Parathyroid adenoma (tissue), 2 donors: ENCODE results near the gene DNAJC2.

Experiments
- H2AFZ ChIP-seq: fragments of 300-600 bp; sonication (generic); one replicate; pipeline ENCODE4 v1.7.0; 2017; ENCODE audit warnings: antibody characterized with exemption, mild to moderate bottlenecking
- H3K27ac ChIP-seq: fragments of 300-600 bp; sonication (generic); one replicate; pipeline ENCODE4 v1.7.0; 2017
- H3K27me3 ChIP-seq: fragments of 300-600 bp; sonication (generic); one replicate; pipeline ENCODE4 v1.7.0; 2017; ENCODE audit warnings: low read length; ENCODE audit not compliant: control insufficient read depth, insufficient read depth
- H3K36me3 ChIP-seq: fragments of 300-600 bp; sonication (generic); one replicate; pipeline ENCODE4 v1.7.0; 2017; ENCODE audit warnings: low read length; ENCODE audit not compliant: control insufficient read depth, insufficient read depth
- H3K4me1 ChIP-seq: fragments of 300-600 bp; sonication (generic); one replicate; pipeline ENCODE4 v1.7.0; 2017; ENCODE audit warnings: control low read depth
- H3K4me2 ChIP-seq: fragments of 300-600 bp; sonication (generic); one replicate; pipeline ENCODE4 v1.7.0; 2017; ENCODE audit warnings: low read length
- H3K4me3 ChIP-seq: fragments of 300-600 bp; sonication (generic); one replicate; pipeline ENCODE4 v1.7.0; 2017; ENCODE audit warnings: low read depth, low read length
- H3K79me2 ChIP-seq: fragments of 300-600 bp; sonication (generic); one replicate; pipeline ENCODE4 v1.7.0; 2017; ENCODE audit warnings: control low read depth
- H3K9ac ChIP-seq: fragments of 300-600 bp; sonication (generic); one replicate; pipeline ENCODE4 v1.7.0; 2017; ENCODE audit warnings: mild to moderate bottlenecking
- H3K9me3 ChIP-seq: fragments of 300-600 bp; sonication (generic); one replicate; pipeline ENCODE4 v1.7.0; 2017; ENCODE audit warnings: low read length; ENCODE audit not compliant: control insufficient read depth
- TF ChIP-seq, protein P1 (sequence below): fragments of 300-600 bp; sonication (generic); IDR thresholded peaks from one replicate; pipeline ENCODE4 v1.7.0; 2017; ENCODE audit warnings: antibody characterized with exemption, mild to moderate bottlenecking
- donor health status: primary hyperparathyroidism.

Gene DNAJC2

DNA sequence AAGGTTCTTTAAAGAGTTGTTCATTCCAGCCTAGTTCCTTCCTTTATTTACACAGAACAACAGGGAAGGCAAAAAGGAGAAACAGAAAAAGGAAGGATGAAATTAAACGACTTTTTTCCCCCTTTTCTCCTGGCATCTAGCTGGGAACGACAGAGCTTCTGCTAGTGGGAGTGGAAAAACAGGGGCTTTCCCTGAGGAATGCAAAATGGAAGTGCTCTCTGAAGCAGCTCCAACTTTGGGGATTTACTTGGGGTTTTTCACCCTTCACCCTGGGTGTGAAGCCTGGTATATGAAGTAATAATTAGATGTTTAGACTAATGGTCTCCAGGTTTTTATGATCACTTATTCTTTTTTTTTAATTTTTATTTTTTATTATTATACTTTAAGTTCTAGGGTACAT, 43.1 kb downstream of the DNAJC2 start:
- no peaks in the 10 kb centered on the region for H3K36me3 ChIP-seq
- peaks cover 12% of the 10 kb centered on the region for H3K4me1 ChIP-seq
- no peak overlapping the region for H3K4me3 ChIP-seq
- H3K27me3 ChIP-seq, result no peaks in the 10 kb centered on the region
- H3K27ac ChIP-seq, result no peak overlapping the region
- TF ChIP-seq, protein P1, sequence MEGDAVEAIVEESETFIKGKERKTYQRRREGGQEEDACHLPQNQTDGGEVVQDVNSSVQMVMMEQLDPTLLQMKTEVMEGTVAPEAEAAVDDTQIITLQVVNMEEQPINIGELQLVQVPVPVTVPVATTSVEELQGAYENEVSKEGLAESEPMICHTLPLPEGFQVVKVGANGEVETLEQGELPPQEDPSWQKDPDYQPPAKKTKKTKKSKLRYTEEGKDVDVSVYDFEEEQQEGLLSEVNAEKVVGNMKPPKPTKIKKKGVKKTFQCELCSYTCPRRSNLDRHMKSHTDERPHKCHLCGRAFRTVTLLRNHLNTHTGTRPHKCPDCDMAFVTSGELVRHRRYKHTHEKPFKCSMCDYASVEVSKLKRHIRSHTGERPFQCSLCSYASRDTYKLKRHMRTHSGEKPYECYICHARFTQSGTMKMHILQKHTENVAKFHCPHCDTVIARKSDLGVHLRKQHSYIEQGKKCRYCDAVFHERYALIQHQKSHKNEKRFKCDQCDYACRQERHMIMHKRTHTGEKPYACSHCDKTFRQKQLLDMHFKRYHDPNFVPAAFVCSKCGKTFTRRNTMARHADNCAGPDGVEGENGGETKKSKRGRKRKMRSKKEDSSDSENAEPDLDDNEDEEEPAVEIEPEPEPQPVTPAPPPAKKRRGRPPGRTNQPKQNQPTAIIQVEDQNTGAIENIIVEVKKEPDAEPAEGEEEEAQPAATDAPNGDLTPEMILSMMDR, result no peak
- H3K79me2 ChIP-seq, result peaks cover 26% of the 10 kb centered on the region
- no peaks in the 10 kb centered on the region for H3K9me3 ChIP-seq
- H2AFZ ChIP-seq, result no peak overlapping the region
- H3K4me2 ChIP-seq, result no peak overlapping the region
- no peak overlapping the region for H3K9ac ChIP-seq

DNA sequence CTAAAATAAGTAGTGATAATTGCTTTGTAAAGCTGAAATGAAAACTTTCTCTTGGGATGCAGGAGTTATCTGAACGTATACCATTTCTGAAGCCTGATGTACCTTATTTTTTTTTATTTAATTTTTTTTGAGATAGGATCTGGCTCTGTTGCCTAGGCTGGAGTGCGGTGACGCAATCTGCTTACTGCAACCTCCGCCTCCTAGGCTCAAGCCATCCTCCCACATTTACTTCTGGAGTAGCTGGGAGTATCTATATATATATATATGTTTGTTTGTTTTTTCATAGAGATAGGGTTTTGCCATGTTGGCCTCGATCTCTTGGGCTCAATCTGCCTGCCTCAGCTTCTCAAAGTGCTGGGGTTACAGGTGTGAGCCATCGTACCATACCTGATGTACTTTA, 44.9 kb downstream of the DNAJC2 start:
- Histone ChIP-seq H3K27ac (no peak overlapping the region), H3K9ac (no peak overlapping the region), H3K79me2 (peaks cover 26% of the 10 kb centered on the region), H3K36me3 (no peaks in the 10 kb centered on the region), H3K4me3 (no peak overlapping the region), H3K27me3 (no peaks in the 10 kb centered on the region), H3K9me3 (no peaks in the 10 kb centered on the region), H3K4me2 (no peak overlapping the region), H3K4me1 (peaks cover 12% of the 10 kb centered on the region), H2AFZ (no peak overlapping the region)
- TF ChIP-seq, protein P1, result no peak

DNA sequence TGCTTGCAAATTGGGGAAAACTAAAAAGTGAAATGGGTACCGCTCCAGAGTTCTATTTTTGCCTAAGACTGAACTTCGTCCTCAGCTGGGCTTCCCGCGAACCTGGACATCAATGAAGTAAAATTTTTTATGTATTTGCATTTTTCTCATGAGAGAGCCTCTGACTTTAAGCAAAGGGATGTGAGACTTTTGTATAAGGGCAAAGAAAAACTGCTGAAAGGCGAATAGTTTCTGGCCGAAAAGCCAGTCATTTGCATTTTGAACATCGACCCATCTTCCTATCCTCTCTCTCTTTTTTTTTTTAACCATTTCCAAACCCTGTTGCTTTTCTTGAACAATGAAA, 46.8 kb downstream of the DNAJC2 start:
- no peaks in the 10 kb centered on the region for H3K9me3 ChIP-seq
- H3K9ac ChIP-seq, result peak overlapping the region; percentile 57
- H3K4me2 ChIP-seq, result peak overlapping the region; percentile 94
- peaks cover 23% of the 10 kb centered on the region for H3K79me2 ChIP-seq
- H2AFZ ChIP-seq, result peak overlapping the region; percentile 98
- H3K27me3 ChIP-seq, result no peaks in the 10 kb centered on the region
- H3K27ac ChIP-seq, result peak overlapping the region; percentile 85
- peak overlapping the region; percentile 98 for H3K4me3 ChIP-seq
- H3K36me3 ChIP-seq, result no peaks in the 10 kb centered on the region
- TF ChIP-seq, protein P1, result no peak
- H3K4me1 ChIP-seq, result peaks cover 12% of the 10 kb centered on the region

DNA sequence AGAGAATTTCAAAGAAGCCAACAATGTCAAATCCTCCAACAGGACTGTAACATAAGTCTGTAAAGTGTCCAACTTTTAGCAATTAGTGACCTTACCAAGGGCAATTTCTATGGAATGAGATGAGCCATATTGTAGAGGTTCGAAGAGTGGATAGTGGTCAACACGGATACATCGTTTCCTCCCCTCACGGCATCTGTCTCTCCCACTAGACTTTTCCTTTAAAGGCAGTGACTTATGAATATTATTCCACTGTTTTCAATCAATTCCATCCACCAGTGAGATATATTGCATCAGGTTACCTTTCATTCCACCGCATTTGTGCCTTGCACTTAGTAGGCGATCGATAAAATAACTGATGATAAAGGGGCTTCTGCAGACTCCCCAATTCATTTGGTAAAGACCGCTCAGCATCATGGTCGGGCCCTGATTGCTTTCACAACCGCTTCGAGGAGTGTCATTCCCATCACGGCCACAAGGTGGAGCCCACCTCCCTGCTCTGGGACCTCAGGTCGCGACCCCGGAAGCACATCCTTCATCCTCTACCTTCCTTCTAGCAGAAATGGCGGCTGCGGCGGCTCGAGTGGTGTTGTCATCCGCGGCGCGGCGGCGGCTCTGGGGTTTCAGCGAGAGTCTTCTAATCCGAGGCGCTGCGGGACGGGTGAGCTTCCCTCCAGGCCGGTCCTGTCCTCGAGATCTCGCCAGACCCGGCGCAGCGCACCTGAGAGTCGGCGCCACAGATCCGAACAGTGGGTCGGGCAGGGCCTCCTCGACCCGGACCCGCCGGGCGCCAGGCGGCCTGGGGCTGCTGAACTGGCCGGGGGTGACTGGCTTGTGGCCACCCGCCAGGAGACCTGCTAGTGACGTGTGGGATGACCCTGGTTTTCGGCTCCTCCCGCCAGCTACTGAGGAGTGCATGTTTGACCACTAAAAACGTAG, 47.4 kb downstream of the DNAJC2 start, which contains the start of gene PMPCB:
TSS of gene PMPCB (plus strand) at position 535 of the 936 bp plus-strand sequence. CDS start at position 560, 25 bp downstream.
- Histone ChIP-seq H2AFZ (peak within 1 kb of the TSS; percentile 98), H3K79me2 (peaks cover 18% of the 10 kb centered on the region), H3K9ac (peak within 1 kb of the TSS; percentile 57), H3K27ac (peak within 1 kb of the TSS; percentile 85), H3K27me3 (no peaks in the 10 kb centered on the region), H3K4me3 (peak within 1 kb of the TSS; percentile 98), H3K4me2 (peak within 1 kb of the TSS; percentile 94), H3K4me1 (peaks cover 12% of the 10 kb centered on the region), H3K9me3 (no peaks in the 10 kb centered on the region), H3K36me3 (no peaks in the 10 kb centered on the region)
- TF ChIP-seq, protein P1, result peak; percentile 98
